Activated CD8-positive, alpha-beta memory T cell treated with anti-CD3 and anti-CD28 coated beads, Interleukin-2, amount 50 U/mL, for 24 hours (primary cell): Measurements from ENCODE around the gene SCN9A.
"Not testable (repeated sequence)": the region's sequence is repeated elsewhere in the genome, so short reads cannot be mapped to it uniquely, and the experiment has no call there.

Experiments used
- DNase-seq: peaks from one replicate; pipeline ENCODE4 v3.0.0-alpha.2; 2020; ENCODE audit errors: extremely low read depth

Gene SCN9A

GRCh38 chr2:166375736-166376487 lies at the start of gene SCN9A:
SCN9A (minus strand) TSS chr2:166375944; CDS start chr2:166311756, 64,188 bp downstream.
- no peak for DNase-seq

- no peak for DNase-seq
These were observed 49.1 kb upstream of the SCN9A start for GRCh38 chr2:166424841-166425240.

DNA sequence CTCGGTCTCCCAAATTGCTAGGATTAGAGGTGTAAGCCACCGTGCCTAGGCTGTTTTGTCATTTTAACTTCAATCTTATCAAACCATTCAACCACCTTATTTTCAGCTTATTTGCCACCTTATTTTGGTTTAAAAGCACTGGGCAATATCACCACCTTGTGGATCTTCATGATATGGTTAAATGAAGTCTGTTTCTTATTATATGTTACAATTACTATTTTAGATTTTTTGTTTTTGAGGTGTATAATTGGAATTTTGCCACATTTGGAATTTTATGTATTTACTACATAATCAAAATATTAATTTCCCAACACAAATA lies 43.8 kb upstream of the SCN9A start:
- DNase-seq: no peak

DNA sequence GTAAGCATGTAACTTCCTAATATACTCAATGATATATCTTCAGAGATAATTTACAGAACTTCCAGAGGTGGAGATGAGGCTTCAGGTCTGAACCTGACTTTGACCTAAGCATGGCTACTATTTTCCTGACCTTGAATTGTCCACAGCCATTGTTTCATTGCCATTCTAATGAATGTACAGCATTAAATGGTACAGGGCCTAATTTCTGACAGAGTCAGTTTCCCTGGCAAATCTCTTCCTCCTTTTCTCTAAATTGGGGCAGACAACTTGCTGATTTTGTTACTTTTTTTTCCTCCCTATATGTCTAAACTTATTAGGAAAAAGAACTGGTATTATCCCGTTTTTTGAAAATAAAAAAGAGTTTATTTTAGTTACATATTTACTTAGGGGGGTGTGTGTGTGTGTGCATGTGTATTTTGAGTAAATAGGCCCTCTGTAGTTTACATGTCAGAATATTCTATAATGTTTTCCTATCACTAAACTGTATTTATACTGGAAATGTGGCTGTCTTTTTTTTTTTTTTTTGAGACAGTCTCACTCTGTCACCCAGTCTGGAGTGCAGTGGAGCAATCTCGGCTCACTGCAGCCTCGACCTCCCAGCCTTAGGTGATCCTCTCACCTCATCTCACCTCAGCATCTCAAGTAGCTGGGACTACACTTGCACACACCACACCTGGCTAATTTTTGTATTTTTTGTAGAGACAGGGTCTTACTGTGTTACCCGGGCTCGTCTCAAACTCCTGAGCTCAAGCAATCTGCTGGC lies 43.3 kb upstream of the SCN9A start:
- DNase-seq: no peak

- no peak for DNase-seq
These were observed 41.9 kb upstream of the SCN9A start for GRCh38 chr2:166417669-166418068.

- DNase-seq: no peak
These were observed 37.5 kb upstream of the SCN9A start for GRCh38 chr2:166413255-166413654.

DNA sequence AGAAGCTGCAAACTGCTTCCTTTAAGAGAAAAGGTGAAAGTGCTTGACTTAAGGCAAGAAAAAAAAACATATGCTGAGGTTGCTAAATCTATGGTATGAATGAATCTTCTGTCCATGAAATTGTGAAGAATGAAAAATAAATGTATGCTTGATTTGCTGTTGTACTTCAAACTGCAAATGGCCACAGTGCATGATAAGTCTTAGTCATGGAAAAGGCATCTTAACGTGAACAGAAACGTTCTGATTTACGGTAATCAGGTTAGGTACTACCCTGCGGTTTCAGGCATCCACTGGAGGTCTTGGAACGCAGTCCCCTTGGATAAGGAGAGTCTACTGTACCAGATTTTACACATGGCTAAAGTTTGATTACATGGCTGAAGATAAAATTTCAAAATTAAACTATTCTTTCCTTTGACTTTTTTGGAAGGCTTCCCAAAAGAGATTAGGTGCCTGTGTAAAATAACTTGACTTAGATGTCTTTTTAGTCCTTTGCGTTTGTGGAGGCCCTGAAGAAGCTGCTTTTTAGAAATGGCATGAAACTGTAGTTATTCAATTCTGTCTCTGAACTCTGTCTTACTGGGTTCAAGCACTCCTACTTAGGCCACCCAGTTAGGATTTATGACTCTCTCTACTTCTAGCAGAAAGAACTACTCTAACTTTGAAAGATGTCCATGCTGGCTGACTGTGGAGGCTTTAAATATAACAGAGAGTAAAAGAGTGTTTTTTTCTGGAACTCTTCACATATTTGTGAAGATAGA lies 35.9 kb upstream of the SCN9A start:
- DNase-seq: no peak

DNA sequence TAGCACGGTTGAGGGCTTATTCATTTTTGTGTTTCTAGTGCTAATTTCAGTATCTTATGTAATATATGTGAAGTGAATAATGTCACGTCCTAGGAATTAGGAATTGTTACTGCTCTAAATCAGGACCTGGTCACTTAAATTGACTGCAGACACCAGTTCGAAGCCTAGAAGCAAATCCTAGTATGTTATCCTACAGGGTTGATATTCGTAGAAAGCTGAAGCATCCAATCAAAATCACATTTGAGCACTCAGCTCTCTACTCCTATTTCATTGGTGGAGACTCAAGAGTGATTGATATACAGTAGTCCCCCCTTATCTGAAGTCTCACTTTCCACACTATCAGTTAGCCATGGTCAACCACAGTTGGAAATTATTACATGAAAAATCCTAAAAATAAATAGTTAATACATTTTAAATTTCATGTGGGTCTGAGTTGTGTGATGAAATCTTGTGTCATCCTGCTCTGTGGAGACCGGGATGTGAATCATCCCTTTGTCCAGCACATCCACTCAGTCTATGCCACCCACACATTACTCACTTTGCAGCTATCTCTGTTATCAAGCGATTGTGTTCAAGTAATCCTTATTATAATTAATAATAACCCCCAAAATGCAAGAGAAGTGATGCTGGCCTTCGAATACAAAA lies 35.2 kb upstream of the SCN9A start:
- DNase-seq: no peak

DNA sequence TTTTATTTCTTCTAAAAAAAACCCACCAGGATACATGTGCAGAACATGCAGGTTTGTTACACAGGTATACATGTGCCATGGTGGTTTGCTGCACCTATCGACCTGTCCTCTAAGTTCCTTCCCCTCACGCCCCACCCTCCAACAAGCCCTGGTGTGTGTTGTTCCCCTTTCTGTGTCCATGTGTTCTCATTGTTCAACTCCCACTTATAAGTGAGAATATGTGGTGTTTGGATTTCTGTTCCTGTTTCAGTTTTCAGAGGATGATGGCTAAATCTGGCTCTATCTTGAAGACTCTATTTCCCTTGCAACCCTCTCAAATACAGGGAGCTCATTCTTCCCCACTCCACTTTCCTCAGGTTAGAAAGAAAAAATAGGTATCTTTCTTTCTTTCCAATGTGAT lies 32.0 kb upstream of the SCN9A start:
- not testable (repeated sequence) for DNase-seq

DNA sequence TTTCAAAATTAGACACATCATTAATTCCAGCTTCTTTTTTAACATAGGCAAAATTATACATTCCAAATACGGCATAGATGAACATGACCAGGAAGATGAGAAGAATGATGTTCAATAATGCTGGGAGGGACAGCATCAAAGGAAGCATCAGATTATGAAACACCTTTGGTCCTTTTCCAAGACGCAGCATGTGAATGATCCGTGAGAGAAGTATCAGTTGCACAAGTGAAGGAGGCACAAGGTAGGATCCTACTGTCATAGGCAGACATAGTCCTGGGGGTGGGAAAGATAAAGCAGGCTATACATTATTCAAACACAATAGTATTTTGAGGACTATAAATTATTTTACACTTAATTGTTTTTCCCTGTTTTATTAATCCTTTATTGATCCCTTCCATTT lies 30.6 kb upstream of the SCN9A start:
- no peak for DNase-seq

DNA sequence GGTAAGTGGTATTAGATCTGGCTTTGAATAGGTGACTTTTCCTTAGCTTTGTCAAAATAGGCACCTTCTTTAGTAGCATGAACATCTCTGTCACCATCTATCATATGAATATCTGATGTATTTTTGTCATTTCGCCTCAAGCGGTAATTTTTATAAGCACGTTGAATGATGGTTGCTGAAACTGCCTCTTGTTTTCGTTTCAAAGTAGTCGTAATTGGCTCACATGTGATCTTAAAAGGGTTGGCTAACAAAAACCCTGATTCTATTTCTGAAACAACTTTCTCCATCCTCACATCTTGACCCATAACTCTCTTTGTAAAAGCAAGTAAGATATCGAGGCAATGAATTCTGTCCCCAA lies 29.8 kb upstream of the SCN9A start:
- DNase-seq: no peak

DNA sequence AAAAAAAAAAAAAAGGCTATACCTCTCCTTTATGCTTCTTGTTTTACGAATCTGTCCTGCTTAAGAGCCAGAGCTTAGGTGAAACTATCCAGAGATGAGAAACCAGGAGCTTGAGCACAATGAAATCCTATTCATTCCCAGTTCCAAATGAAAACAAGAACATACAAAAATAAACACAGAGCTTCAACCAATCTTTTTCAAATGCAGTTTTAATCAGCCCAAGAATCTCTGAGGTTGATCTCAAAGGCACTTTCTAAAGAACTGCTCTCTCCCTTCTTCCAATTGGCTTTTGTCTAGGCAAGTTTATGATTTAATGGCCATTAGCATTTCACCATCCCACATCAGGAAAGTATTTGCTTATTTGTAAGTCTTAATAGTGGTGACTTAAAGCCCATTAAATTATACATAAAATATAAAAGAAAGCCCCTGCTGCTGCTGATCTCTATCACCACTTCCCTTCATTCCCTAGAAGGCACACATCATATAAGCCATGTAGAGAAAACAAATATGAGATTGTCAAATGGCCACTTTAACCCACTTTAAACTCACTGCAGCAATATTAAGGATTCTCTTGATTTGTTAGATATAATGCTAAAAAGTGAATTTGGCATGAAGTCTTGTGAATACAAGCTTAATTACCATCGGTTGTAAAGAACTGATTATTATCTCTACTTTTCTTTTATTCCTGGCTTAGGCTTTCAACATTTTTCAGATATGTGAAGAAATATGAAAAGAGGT lies 29.3 kb upstream of the SCN9A start:
- no peak for DNase-seq

- no peak for DNase-seq
These were observed 18.5 kb upstream of the SCN9A start for GRCh38 chr2:166394245-166394644.

- DNase-seq: no peak
These were observed 17.3 kb upstream of the SCN9A start for GRCh38 chr2:166393008-166393407.

GRCh38 chr2:166388481-166389070 lies 12.8 kb upstream of the SCN9A start:
- no peak for DNase-seq

GRCh38 chr2:166385313-166385712 lies 9.6 kb upstream of the SCN9A start:
- no peak for DNase-seq

DNA sequence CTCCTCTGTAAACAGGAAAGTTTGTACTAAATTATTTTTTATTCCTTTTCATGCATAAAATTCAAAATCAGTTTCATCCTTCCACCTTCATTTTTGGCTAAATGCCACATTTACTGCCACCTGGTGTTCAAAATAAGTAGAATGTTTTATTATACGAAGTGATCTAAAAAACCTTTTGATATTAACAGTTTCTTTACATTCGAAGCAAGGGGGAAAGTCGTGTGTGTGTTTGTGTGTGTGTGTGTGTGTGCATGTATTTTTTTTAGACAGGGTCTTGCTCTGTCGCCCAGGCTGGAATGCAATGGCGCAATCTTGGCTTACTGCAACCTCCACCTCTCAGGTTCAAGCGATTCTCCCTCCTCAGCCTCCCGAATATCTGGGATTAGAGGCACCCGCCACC lies 9.0 kb upstream of the SCN9A start:
- no peak for DNase-seq

- no peak for DNase-seq
These were observed 6.7 kb upstream of the SCN9A start for GRCh38 chr2:166382448-166382847.

- DNase-seq: no peak
These were observed 4.9 kb upstream of the SCN9A start for GRCh38 chr2:166380615-166381014.

DNA sequence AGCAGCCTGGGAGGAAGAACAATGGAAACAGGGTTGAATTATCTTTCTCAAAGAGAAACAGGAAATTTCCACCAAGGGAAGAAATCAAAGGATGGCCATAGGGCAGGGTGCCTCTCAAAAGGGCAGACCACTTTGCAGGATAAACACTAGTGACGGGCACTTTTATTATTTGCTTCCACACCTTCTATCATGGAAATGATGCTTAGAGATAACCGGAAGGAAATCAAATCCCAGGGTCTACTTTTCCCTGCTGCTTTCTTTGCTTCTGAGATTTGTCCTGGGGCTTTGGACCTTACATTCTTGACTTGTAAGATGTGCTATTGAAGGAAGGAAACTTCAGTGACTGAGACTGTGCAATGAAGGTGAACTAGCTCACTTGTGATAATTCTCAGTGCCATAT lies 1.1 kb upstream of the SCN9A start:
- no peak for DNase-seq

- DNase-seq: no peak
These were observed 714 bp upstream of the SCN9A start for GRCh38 chr2:166376488-166376828.
